Neural cell (in vitro differentiated cells): ENCODE measurements around the gene ADISSP. TPM values are rescaled to one million over a fixed set of nuclear protein-coding genes. Genes with fewer than 3 reads are reported as not detected.

ENCODE experiments used
- H2AFZ ChIP-seq: fragments of 200-600, 300-800 bp; sonication (generic), shearing (Covaris generic); 2 replicates; pipeline ENCODE4 v1.6.0; 2014; ENCODE audit warnings: low read depth, mild to moderate bottlenecking, antibody characterized with exemption, low read length, moderate library complexity
- H3F3A ChIP-seq: fragments of 200-600 bp; shearing (Covaris generic); 2 replicates; pipeline ENCODE4 v1.6.1; 2016; ENCODE audit warnings: mild to moderate bottlenecking, moderate library complexity, mixed read lengths, antibody characterized with exemption, low read length; ENCODE audit not compliant: insufficient read depth, poor library complexity, severe bottlenecking
- H3K27ac ChIP-seq: fragments of 200-600, 300-800 bp; sonication (generic), shearing (Covaris generic); 2 replicates; pipeline ENCODE4 v1.5.1; 2014; ENCODE audit warnings: mild to moderate bottlenecking, low read length, moderate library complexity
- H3K27me3 ChIP-seq: fragments of 300-800, 200-600 bp; sonication (generic), shearing (Covaris generic); 2 replicates; pipeline ENCODE4 v1.6.0; 2014; ENCODE audit warnings: mild to moderate bottlenecking, low read depth, low read length, moderate library complexity; ENCODE audit not compliant: insufficient read depth
- H3K36me3 ChIP-seq: fragments of 300-800, 200-600 bp; sonication (generic), shearing (Covaris generic); 2 replicates; pipeline ENCODE4 v1.5.1; 2014; ENCODE audit warnings: mild to moderate bottlenecking, antibody characterized with exemption, low read length, moderate library complexity; ENCODE audit not compliant: insufficient read depth
- H3K4me2 ChIP-seq: fragments of 300-800, 200-600 bp; sonication (generic), shearing (Covaris generic); 2 replicates; pipeline ENCODE4 v1.6.0; 2014; ENCODE audit warnings: mild to moderate bottlenecking, low read length
- H3K4me3 ChIP-seq: fragments of 300-800, 200-600 bp; sonication (generic), shearing (Covaris generic); 2 replicates; pipeline ENCODE4 v1.5.1; 2014; ENCODE audit warnings: mild to moderate bottlenecking, low read length, moderate library complexity
- H3K79me2 ChIP-seq: fragments of 200-600 bp; shearing (Covaris generic); replicated peaks from 2 replicates; pipeline ENCODE4 v1.6.0; 2014; ENCODE audit warnings: mild to moderate bottlenecking, low read length, moderate library complexity; ENCODE audit not compliant: insufficient read depth
- H3K9ac ChIP-seq: fragments of 300-800, 200-600 bp; sonication (generic), shearing (Covaris generic); 2 replicates; pipeline ENCODE4 v1.6.1; 2016; ENCODE audit warnings: mild to moderate bottlenecking, low read length, mixed read lengths
- H3K9me2 ChIP-seq: fragments of 200-600 bp; shearing (Covaris generic); 2 replicates; pipeline ENCODE4 v1.6.1; 2016; ENCODE audit warnings: mild to moderate bottlenecking, low read length, mixed read lengths; ENCODE audit not compliant: insufficient read depth
- H3K9me3 ChIP-seq: fragments of 200-600, 300-800 bp; sonication (generic), shearing (Covaris generic); 2 replicates; pipeline ENCODE4 v1.6.1; 2016; ENCODE audit warnings: mild to moderate bottlenecking, mixed run types, low read length, moderate library complexity, mixed read lengths
- H4K20me1 ChIP-seq: fragments of 200-600 bp; shearing (Covaris generic); 2 replicates; pipeline ENCODE4 v1.6.1; 2016; ENCODE audit warnings: mild to moderate bottlenecking, mixed run types; ENCODE audit not compliant: insufficient read depth
- EP300 ChIP-seq: fragments of 450-650 bp; conservative IDR thresholded peaks from 2 replicates; pipeline ENCODE4 v1.6.1; 2014; ENCODE audit warnings: antibody characterized with exemption, mild to moderate bottlenecking, moderate library complexity; ENCODE audit not compliant: poor library complexity, severe bottlenecking
- EZH2 ChIP-seq: fragments of 200-600, 300-800 bp; shearing (Covaris generic), sonication (generic); IDR thresholded peaks from 2 replicates; pipeline ENCODE4 v1.6.1; 2014; ENCODE audit warnings: antibody characterized with exemption, low read length, borderline replicate concordance, mild to moderate bottlenecking; ENCODE audit not compliant: insufficient read depth, poor library complexity, severe bottlenecking
- MXI1 ChIP-seq: fragments of 450-650 bp; conservative IDR thresholded peaks from 2 replicates; pipeline ENCODE4 v1.6.1; 2014; ENCODE audit warnings: antibody characterized with exemption, mild to moderate bottlenecking; ENCODE audit not compliant: poor library complexity, severe bottlenecking
- POLR2AphosphoS5 ChIP-seq: IDR thresholded peaks from 2 replicates; pipeline ENCODE4 v1.6.1; 2012
- RAD21 ChIP-seq: fragments of 450-650 bp; conservative IDR thresholded peaks from 2 replicates; pipeline ENCODE4 v1.6.1; 2014; ENCODE audit warnings: antibody characterized with exemption, mild to moderate bottlenecking, moderate library complexity
- SMC3 ChIP-seq: fragments of 450-650 bp; conservative IDR thresholded peaks from 2 replicates; pipeline ENCODE4 v1.6.1; 2014; ENCODE audit warnings: antibody characterized with exemption, mild to moderate bottlenecking, moderate library complexity; ENCODE audit not compliant: poor library complexity
- TAF1 ChIP-seq: IDR thresholded peaks from 2 replicates; pipeline ENCODE4 v1.6.1; 2012; ENCODE audit warnings: low read depth
- polyA plus RNA-seq: library from polyadenylated mRNA; depleted of rRNA; stranded (reverse); fragments of >200 nt; gene quantifications from 2 replicates; pipeline ENCODE4 v1.2.3, GENCODE V29; 2014
- TF ChIP-seq, protein P1 (sequence below): fragments of 450-650 bp; IDR thresholded peaks from 2 replicates; pipeline ENCODE4 v1.5.1; 2014; ENCODE audit warnings: antibody characterized with exemption, mild to moderate bottlenecking, moderate library complexity; ENCODE audit not compliant: poor library complexity, severe bottlenecking
- TF ChIP-seq, protein P2 (sequence below): IDR thresholded peaks from 2 replicates; pipeline ENCODE4 v1.6.1; 2012; ENCODE audit warnings: borderline replicate concordance

Gene ADISSP
- polyA plus RNA-seq, 1 donor from 2014 or later, result 39.8 TPM

DNA sequence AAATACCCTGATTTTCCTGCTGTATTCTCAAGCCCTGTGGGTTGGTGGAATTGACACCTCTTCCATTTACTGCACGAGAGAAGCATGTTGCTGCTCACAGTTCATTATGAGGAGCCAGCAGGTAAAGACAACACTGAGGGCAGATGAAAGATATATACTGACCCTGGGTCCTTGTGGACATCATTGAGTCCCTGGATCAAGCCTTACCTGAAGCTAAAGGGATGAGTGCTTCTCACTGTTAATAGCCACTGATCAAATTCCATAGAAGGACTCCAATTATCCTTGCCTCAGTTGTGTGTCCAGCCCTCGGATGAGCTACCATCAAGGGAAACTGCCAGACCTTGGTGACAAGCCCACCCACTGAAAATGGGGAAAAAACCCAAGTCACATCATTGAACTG, 47.5 kb downstream of the ADISSP start:
- Histone ChIP-seq H3K9ac (no peak overlapping the region), H3K36me3 (no peaks in the 10 kb centered on the region), H4K20me1 (no peaks in the 10 kb centered on the region), H3K9me2 (no peaks in the 10 kb centered on the region), H3K79me2 (no peaks in the 10 kb centered on the region), H3K4me3 (no peak overlapping the region), H3K9me3 (no peaks in the 10 kb centered on the region), H3K4me2 (no peak overlapping the region), H2AFZ (no peak overlapping the region), H3K27me3 (no peaks in the 10 kb centered on the region), H3K27ac (no peak overlapping the region), H3F3A (no peaks in the 10 kb centered on the region)
- no peak for TF ChIP-seq RAD21
- TF ChIP-seq POLR2AphosphoS5, result no peak
- TF ChIP-seq EP300, result no peak
- no peak for TF ChIP-seq SMC3

DNA sequence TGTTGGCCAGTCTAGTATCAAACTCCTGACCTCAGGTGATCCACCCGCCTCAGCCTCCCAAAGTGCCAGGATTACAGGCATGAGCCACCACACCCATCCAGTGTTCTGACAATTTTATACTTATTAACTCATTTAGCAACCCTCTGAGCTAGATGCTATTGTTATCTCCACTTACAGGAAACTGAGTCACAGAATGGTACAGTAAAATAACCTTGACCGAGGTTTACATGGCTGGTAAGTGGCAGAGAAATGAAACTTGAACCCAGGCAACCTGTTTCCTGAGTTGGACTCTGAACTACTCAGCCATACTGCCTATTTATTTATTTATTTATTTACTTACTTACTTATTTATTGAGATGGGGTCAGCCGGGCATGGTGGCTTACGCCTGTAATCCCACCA, 48.5 kb downstream of the ADISSP start:
- no peaks in the 10 kb centered on the region for H3K9me2 ChIP-seq
- H3K79me2 ChIP-seq, result no peaks in the 10 kb centered on the region
- H2AFZ ChIP-seq, result no peak overlapping the region
- TF ChIP-seq MXI1 (no peak), SMC3 (no peak), TAF1 (no peak), EP300 (no peak), EZH2 (no peak), RAD21 (no peak)
- TF ChIP-seq, protein P1, sequence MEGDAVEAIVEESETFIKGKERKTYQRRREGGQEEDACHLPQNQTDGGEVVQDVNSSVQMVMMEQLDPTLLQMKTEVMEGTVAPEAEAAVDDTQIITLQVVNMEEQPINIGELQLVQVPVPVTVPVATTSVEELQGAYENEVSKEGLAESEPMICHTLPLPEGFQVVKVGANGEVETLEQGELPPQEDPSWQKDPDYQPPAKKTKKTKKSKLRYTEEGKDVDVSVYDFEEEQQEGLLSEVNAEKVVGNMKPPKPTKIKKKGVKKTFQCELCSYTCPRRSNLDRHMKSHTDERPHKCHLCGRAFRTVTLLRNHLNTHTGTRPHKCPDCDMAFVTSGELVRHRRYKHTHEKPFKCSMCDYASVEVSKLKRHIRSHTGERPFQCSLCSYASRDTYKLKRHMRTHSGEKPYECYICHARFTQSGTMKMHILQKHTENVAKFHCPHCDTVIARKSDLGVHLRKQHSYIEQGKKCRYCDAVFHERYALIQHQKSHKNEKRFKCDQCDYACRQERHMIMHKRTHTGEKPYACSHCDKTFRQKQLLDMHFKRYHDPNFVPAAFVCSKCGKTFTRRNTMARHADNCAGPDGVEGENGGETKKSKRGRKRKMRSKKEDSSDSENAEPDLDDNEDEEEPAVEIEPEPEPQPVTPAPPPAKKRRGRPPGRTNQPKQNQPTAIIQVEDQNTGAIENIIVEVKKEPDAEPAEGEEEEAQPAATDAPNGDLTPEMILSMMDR, result no peak
- TF ChIP-seq, protein P2, sequence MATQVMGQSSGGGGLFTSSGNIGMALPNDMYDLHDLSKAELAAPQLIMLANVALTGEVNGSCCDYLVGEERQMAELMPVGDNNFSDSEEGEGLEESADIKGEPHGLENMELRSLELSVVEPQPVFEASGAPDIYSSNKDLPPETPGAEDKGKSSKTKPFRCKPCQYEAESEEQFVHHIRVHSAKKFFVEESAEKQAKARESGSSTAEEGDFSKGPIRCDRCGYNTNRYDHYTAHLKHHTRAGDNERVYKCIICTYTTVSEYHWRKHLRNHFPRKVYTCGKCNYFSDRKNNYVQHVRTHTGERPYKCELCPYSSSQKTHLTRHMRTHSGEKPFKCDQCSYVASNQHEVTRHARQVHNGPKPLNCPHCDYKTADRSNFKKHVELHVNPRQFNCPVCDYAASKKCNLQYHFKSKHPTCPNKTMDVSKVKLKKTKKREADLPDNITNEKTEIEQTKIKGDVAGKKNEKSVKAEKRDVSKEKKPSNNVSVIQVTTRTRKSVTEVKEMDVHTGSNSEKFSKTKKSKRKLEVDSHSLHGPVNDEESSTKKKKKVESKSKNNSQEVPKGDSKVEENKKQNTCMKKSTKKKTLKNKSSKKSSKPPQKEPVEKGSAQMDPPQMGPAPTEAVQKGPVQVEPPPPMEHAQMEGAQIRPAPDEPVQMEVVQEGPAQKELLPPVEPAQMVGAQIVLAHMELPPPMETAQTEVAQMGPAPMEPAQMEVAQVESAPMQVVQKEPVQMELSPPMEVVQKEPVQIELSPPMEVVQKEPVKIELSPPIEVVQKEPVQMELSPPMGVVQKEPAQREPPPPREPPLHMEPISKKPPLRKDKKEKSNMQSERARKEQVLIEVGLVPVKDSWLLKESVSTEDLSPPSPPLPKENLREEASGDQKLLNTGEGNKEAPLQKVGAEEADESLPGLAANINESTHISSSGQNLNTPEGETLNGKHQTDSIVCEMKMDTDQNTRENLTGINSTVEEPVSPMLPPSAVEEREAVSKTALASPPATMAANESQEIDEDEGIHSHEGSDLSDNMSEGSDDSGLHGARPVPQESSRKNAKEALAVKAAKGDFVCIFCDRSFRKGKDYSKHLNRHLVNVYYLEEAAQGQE, result no peak
- no peaks in the 10 kb centered on the region for H4K20me1 ChIP-seq
- H3K9ac ChIP-seq, result no peak overlapping the region
- H3K4me2 ChIP-seq, result no peak overlapping the region
- no peaks in the 10 kb centered on the region for H3K36me3 ChIP-seq
- no peak overlapping the region for H3K27ac ChIP-seq
- H3K4me3 ChIP-seq, result no peak overlapping the region
- H3K9me3 ChIP-seq, result no peaks in the 10 kb centered on the region
- H3K27me3 ChIP-seq, result no peaks in the 10 kb centered on the region
- no peaks in the 10 kb centered on the region for H3F3A ChIP-seq
